K562 (cell line): ENCODE results near the gene LMNA. TPM values are rescaled to one million over a fixed set of nuclear protein-coding genes. Genes with fewer than 3 reads are reported as not detected.

ENCODE experiments used
- CCNT2 ChIP-seq: IDR thresholded peaks from 2 replicates; pipeline ENCODE4 v1.6.1; 2011; ENCODE audit warnings: borderline replicate concordance, low read depth, mild to moderate bottlenecking, moderate library complexity, mixed read lengths, low read length; ENCODE audit not compliant: insufficient read length; ENCODE audit errors: extremely low read depth
- EHMT2 ChIP-seq: fragments of 450-650 bp; IDR thresholded peaks from 2 replicates; pipeline ENCODE4 v1.6.1; 2018; ENCODE audit warnings: antibody characterized with exemption
- ERF ChIP-seq: fragments of 450-650 bp; formaldehyde crosslinking; IDR thresholded peaks from 2 replicates; pipeline ENCODE4 v1.4.0; 2020; ENCODE audit warnings: mild to moderate bottlenecking, mixed read lengths
- NCOA6 ChIP-seq: fragments of 450-650 bp; IDR thresholded peaks from 2 replicates; pipeline ENCODE4 v1.6.1; 2017; ENCODE audit warnings: mild to moderate bottlenecking
- NONO ChIP-seq, 2 experiments: fragments of 200-400 bp in 1 of 2; fragments of 450-650 bp in 1 of 2; formaldehyde crosslinking in 1 of 2; IDR thresholded peaks; 2 replicates each; pipeline ENCODE4 v1.6.1; 2017; ENCODE audit warnings: low read depth in 2 of 2, mild to moderate bottlenecking in 2 of 2, moderate library complexity in 2 of 2, low read length in 1 of 2
- NR3C1 ChIP-seq: sonication (generic); formaldehyde crosslinking; IDR thresholded peaks from 2 replicates; pipeline ENCODE4 v1.8.1; 2022; ENCODE audit warnings: missing genetic modification reagents
- PYGO2 ChIP-seq: fragments of 450-650 bp; IDR thresholded peaks from 2 replicates; pipeline ENCODE4 v1.6.1; 2016; ENCODE audit warnings: mild to moderate bottlenecking, missing genetic modification characterization, moderate library complexity, missing compliant biosample characterization
- RAD21 ChIP-seq, 2 experiments: fragments of 250-450 bp in 1 of 2; fragments of 450-650 bp in 1 of 2; sonication (Bioruptor Pico) in 1 of 2; formaldehyde crosslinking in 1 of 2; IDR thresholded peaks in 1 of 2; conservative IDR thresholded peaks in 1 of 2; 2 replicates each; pipeline versions ENCODE4 v1.4.0 to v1.8.0; 2020 to 2022; ENCODE audit warnings: mild to moderate bottlenecking in 2 of 2, moderate library complexity in 1 of 2
- RBM15 ChIP-seq: fragments of 200-400 bp; formaldehyde crosslinking; IDR thresholded peaks from 2 replicates; pipeline ENCODE4 v1.6.1; 2018; ENCODE audit warnings: mild to moderate bottlenecking, low read length, moderate library complexity; ENCODE audit not compliant: insufficient read depth
- RBM22 ChIP-seq: fragments of 200-400 bp; formaldehyde crosslinking; IDR thresholded peaks from 2 replicates; pipeline ENCODE4 v1.6.1; 2018; ENCODE audit warnings: low read length, low read depth; ENCODE audit not compliant: poor library complexity, severe bottlenecking
- RFX5 ChIP-seq: IDR thresholded peaks from 2 replicates; pipeline ENCODE4 v1.6.1; 2011; ENCODE audit warnings: low read depth, mild to moderate bottlenecking, improper control_type of control experiment, low read length
- SP1 ChIP-seq: sonication (generic); formaldehyde crosslinking; IDR thresholded peaks from 2 replicates; pipeline ENCODE4 v1.8.1; 2022; ENCODE audit warnings: mild to moderate bottlenecking, missing genetic modification reagents
- ZBED1 ChIP-seq: IDR thresholded peaks from 2 replicates; pipeline ENCODE4 v1.6.1; 2014
- ZFP36 ChIP-seq: fragments of 150-350 bp; IDR thresholded peaks from 2 replicates; pipeline ENCODE4 v1.6.1; 2018; ENCODE audit warnings: low read length, low read depth; ENCODE audit not compliant: partially characterized antibody
- ZNF589 ChIP-seq: fragments of 200-800 bp; sonication (Bioruptor generic); IDR thresholded peaks from 2 replicates; pipeline ENCODE4 v1.6.1; 2016; ENCODE audit warnings: low read depth, missing genetic modification characterization, missing compliant biosample characterization
- ZNF79 ChIP-seq: fragments of 250-450 bp; sonication (Bioruptor Pico); IDR thresholded peaks from 2 replicates; pipeline ENCODE4 v1.4.0; 2020; ENCODE audit warnings: low read depth, mild to moderate bottlenecking, moderate library complexity
- polyA plus RNA-seq, 8 experiments: library from polyadenylated mRNA; depleted of rRNA in 4 of 8; stranded (reverse) in 5 of 8; unstranded in 3 of 8; fragments of >200 nt; fragmentation: Nextera tagmentation in 2 of 8; fragmentation: Illumina TruSeq in 1 of 8; extraction: Ambion mirVana in 2 of 8; extraction: Trizol in 1 of 8; gene quantifications; 2 replicates each; pipeline versions ENCODE4 v1.2.1 to v1.2.3, GENCODE V29; 2011 to 2014; ENCODE audit warnings: inconsistent platforms in 1 of 8, missing spikeins in 1 of 8
- total RNA-seq, 7 experiments: library from RNA; depleted of rRNA in 6 of 7; stranded (reverse); fragments of >200 nt in 6 of 7; fragmentation: Illumina TruSeq in 2 of 7; extraction: Trizol in 2 of 7; gene quantifications; 2 replicates each; pipeline versions ENCODE4 v1.2.1 to v1.2.3, GENCODE V29; 2011 to 2021; ENCODE audit warnings: low replicate concordance in 1 of 7
- TF ChIP-seq, protein P1 (sequence below): fragments of 200-600 bp; sonication (generic); IDR thresholded peaks from one replicate; pipeline ENCODE4 v1.6.1; 2012; ENCODE audit warnings: mild to moderate bottlenecking, low read depth, low read length, inconsistent platforms

The LMNA gene
- total and polyA plus RNA-seq, 9 of the 15 experiments (the other 6 are each of a cell fraction or from before 2014, with no cell fraction given): 1.00 to 347 (median 88.2) TPM

DNA sequence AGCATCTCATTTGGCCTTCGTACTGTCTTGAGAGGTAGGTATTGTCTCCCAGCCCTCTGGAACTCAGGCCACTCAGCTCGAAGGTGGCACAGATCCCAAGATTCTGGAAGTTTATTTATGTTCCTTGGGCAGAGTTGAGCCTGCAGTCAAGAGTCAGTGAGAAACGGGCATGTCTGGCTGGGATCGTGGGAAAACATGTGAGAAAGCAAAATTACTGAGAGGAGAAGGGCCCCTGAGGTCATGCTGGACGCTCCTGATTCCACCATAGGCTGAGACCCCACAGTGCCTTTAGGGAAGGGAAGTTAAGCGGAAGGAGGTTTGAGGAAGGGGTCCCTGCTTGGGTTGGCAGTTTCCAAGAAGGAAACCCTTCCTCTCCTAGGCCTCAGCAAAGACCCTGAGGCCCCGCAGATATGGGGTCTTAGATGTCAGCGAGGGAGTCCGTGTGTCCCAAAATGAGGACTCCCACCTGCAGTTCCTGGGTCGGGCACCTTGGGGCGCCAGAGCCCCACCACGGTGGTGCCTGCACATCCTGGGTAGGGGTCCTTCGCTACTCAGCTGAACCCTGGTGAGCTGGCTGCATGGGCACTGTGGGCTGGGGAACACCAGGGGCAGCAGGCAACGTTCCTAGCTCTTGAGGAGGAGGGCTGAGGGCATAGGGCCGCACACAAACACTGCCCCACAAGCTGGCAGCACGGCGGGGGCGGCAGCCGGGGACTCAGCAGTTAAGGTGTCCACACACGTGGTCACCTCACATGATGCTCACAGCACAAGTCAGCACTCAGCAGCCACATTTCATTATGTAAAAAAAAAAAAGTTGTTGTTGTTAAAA, 26.6 kb downstream of the LMNA start (continued):
- TF ChIP-seq, protein P1, sequence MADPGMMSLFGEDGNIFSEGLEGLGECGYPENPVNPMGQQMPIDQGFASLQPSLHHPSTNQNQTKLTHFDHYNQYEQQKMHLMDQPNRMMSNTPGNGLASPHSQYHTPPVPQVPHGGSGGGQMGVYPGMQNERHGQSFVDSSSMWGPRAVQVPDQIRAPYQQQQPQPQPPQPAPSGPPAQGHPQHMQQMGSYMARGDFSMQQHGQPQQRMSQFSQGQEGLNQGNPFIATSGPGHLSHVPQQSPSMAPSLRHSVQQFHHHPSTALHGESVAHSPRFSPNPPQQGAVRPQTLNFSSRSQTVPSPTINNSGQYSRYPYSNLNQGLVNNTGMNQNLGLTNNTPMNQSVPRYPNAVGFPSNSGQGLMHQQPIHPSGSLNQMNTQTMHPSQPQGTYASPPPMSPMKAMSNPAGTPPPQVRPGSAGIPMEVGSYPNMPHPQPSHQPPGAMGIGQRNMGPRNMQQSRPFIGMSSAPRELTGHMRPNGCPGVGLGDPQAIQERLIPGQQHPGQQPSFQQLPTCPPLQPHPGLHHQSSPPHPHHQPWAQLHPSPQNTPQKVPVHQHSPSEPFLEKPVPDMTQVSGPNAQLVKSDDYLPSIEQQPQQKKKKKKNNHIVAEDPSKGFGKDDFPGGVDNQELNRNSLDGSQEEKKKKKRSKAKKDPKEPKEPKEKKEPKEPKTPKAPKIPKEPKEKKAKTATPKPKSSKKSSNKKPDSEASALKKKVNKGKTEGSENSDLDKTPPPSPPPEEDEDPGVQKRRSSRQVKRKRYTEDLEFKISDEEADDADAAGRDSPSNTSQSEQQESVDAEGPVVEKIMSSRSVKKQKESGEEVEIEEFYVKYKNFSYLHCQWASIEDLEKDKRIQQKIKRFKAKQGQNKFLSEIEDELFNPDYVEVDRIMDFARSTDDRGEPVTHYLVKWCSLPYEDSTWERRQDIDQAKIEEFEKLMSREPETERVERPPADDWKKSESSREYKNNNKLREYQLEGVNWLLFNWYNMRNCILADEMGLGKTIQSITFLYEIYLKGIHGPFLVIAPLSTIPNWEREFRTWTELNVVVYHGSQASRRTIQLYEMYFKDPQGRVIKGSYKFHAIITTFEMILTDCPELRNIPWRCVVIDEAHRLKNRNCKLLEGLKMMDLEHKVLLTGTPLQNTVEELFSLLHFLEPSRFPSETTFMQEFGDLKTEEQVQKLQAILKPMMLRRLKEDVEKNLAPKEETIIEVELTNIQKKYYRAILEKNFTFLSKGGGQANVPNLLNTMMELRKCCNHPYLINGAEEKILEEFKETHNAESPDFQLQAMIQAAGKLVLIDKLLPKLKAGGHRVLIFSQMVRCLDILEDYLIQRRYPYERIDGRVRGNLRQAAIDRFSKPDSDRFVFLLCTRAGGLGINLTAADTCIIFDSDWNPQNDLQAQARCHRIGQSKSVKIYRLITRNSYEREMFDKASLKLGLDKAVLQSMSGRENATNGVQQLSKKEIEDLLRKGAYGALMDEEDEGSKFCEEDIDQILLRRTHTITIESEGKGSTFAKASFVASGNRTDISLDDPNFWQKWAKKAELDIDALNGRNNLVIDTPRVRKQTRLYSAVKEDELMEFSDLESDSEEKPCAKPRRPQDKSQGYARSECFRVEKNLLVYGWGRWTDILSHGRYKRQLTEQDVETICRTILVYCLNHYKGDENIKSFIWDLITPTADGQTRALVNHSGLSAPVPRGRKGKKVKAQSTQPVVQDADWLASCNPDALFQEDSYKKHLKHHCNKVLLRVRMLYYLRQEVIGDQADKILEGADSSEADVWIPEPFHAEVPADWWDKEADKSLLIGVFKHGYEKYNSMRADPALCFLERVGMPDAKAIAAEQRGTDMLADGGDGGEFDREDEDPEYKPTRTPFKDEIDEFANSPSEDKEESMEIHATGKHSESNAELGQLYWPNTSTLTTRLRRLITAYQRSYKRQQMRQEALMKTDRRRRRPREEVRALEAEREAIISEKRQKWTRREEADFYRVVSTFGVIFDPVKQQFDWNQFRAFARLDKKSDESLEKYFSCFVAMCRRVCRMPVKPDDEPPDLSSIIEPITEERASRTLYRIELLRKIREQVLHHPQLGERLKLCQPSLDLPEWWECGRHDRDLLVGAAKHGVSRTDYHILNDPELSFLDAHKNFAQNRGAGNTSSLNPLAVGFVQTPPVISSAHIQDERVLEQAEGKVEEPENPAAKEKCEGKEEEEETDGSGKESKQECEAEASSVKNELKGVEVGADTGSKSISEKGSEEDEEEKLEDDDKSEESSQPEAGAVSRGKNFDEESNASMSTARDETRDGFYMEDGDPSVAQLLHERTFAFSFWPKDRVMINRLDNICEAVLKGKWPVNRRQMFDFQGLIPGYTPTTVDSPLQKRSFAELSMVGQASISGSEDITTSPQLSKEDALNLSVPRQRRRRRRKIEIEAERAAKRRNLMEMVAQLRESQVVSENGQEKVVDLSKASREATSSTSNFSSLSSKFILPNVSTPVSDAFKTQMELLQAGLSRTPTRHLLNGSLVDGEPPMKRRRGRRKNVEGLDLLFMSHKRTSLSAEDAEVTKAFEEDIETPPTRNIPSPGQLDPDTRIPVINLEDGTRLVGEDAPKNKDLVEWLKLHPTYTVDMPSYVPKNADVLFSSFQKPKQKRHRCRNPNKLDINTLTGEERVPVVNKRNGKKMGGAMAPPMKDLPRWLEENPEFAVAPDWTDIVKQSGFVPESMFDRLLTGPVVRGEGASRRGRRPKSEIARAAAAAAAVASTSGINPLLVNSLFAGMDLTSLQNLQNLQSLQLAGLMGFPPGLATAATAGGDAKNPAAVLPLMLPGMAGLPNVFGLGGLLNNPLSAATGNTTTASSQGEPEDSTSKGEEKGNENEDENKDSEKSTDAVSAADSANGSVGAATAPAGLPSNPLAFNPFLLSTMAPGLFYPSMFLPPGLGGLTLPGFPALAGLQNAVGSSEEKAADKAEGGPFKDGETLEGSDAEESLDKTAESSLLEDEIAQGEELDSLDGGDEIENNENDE: peak; percentile 56
- TF ChIP-seq RAD21 (CRISPR knock-in tag; conservative IDR thresholded peaks at IDR 0.05 in 1 of 2, IDR thresholded peaks at IDR 0.05 in 1 of 2) (peak; percentile 50 to 76), NR3C1 (no peak), RBM22 (peak; percentile 96), ERF (no peak), RFX5 (no peak), ZNF589 (no peak), ZNF79 (CRISPR knock-in tag) (no peak), RBM15 (no peak), NCOA6 (no peak), CCNT2 (peak; percentile 16), ZFP36 (no peak), EHMT2 (no peak), NONO (IDR thresholded peaks at IDR 0.05; ENCODE audit: low read depth in 2 of 2, low read length in 1 of 2) (0 out of 4 replicates have a peak, but pooled peaks of 1 of the 2 experiments have one; percentile 37), PYGO2 (tag) (no peak), SP1 (CRISPR knock-in tag) (0 out of 2 replicates have a peak, but pooled peaks have one; percentile 51), ZBED1 (no peak)
